Measurements from ENCODE around the gene CRYZL1.

DNA sequence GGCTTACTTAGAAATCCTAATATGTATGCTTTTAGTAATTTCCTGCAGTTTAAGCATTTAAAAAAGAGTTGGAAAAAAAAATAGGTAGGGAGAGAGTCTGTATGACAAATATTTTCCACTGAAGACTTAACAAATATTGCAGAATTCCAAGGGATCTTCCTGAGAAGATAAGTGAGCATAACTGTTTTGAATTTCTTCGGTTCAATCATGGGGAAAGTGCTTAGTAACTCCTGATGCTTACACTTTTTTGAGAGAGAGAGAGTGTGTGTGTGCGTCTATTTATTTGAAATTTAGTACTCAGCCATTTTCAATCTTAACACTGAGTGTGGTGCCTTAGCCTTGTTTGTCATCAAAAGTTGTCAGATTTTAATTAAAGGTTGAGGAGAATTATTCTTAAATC, 80.2 kb downstream of the CRYZL1 start:
- TF ChIP-seq, protein P1, sequence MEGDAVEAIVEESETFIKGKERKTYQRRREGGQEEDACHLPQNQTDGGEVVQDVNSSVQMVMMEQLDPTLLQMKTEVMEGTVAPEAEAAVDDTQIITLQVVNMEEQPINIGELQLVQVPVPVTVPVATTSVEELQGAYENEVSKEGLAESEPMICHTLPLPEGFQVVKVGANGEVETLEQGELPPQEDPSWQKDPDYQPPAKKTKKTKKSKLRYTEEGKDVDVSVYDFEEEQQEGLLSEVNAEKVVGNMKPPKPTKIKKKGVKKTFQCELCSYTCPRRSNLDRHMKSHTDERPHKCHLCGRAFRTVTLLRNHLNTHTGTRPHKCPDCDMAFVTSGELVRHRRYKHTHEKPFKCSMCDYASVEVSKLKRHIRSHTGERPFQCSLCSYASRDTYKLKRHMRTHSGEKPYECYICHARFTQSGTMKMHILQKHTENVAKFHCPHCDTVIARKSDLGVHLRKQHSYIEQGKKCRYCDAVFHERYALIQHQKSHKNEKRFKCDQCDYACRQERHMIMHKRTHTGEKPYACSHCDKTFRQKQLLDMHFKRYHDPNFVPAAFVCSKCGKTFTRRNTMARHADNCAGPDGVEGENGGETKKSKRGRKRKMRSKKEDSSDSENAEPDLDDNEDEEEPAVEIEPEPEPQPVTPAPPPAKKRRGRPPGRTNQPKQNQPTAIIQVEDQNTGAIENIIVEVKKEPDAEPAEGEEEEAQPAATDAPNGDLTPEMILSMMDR (IDR thresholded peaks at IDR 0.05; ENCODE audit: low read length), result no peak
- TF ChIP-seq EZH2 (IDR thresholded peaks at IDR 0.05; ENCODE audit: borderline replicate concordance, low read length), result no peak

Data from OCI-LY1 (cell line).